Fibroblast of lung (primary cell): ENCODE data around the gene REEP1.

Experiments
- CTCF ChIP-seq, 2 donors: IDR thresholded peaks in 1 of 2; conservative IDR thresholded peaks in 1 of 2; 1 replicate in 1 of 2; 2 replicates in 1 of 2; pipeline ENCODE4 v1.5.1; 2011 to 2012; ENCODE audit warnings: low read length in 2 of 2, control low read depth in 1 of 2, inconsistent platforms in 1 of 2, low read depth in 1 of 2, mild to moderate bottlenecking in 1 of 2
- EZH2 ChIP-seq: IDR thresholded peaks from 2 replicates; pipeline ENCODE4 v1.5.1; 2012; ENCODE audit warnings: low read length, control low read depth, mild to moderate bottlenecking; ENCODE audit errors: missing control alignments

- no peak for TF ChIP-seq CTCF (conservative IDR thresholded peaks at IDR 0.05 in 1 of 2, IDR thresholded peaks at IDR 0.05 in 1 of 2; ENCODE audit: low read depth in 1 of 2, low read length in 2 of 2)
- TF ChIP-seq EZH2: no peak
Measured at GRCh38 chr2:86364894-86365293, 27.5 kb upstream of the REEP1 start.
